Left forelimb (tissue), 1 donor: ENCODE data around the gene NDC1.
"Not testable (repeated sequence)": the region's sequence is repeated elsewhere in the genome, so short reads cannot be mapped to it uniquely, and the experiment has no call there.

Experiments
- DNase-seq: peaks from one replicate; pipeline ENCODE4 v3.0.0-alpha.2; 2018; ENCODE audit warnings: low spot score

Gene NDC1, protein sequence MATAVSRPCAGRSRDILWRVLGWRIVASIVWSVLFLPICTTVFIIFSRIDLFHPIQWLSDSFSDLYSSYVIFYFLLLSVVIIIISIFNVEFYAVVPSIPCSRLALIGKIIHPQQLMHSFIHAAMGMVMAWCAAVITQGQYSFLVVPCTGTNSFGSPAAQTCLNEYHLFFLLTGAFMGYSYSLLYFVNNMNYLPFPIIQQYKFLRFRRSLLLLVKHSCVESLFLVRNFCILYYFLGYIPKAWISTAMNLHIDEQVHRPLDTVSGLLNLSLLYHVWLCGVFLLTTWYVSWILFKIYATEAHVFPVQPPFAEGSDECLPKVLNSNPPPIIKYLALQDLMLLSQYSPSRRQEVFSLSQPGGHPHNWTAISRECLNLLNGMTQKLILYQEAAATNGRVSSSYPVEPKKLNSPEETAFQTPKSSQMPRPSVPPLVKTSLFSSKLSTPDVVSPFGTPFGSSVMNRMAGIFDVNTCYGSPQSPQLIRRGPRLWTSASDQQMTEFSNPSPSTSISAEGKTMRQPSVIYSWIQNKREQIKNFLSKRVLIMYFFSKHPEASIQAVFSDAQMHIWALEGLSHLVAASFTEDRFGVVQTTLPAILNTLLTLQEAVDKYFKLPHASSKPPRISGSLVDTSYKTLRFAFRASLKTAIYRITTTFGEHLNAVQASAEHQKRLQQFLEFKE

DNA sequence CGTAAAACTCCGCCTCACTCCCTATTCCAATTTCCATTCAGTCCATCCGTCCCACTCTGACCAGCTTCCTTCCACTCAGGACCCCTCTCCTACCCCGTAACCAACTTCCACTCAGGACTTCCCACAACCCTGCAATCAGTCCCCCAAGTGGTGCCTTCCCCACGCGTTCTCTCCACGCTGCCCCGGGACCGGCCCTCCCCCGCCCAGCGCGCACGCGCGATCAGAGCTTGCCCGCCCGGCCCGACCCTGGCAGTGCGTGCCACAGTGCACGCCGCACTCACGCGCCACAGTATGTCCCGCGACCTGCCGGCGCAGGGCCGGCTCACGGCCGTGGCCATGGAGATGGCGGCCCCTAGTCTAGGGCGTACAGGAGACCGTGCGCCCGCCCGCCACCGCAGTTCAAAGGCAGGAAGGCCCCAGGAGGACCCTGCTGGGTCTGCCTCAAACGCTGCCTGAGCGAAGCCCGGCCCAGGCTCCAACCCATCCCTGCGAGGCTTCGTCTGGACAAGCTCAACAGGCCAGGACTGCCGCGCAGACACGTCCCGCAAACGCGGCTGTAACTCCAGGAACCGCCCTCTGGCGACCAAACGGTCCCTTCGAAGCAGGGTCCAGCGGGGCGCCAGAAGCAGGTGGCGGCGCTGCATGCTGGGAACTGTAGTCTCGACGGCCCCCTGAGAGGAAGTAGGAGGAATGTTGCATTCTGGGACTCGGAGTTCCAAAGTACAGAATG lies at the start of gene NDC1:
Gene NDC1 (minus strand): TSS at position 373 of the 730 bp plus-strand sequence. CDS start 35 bp downstream, at position 338.
- DNase-seq = peak; percentile 94

DNA sequence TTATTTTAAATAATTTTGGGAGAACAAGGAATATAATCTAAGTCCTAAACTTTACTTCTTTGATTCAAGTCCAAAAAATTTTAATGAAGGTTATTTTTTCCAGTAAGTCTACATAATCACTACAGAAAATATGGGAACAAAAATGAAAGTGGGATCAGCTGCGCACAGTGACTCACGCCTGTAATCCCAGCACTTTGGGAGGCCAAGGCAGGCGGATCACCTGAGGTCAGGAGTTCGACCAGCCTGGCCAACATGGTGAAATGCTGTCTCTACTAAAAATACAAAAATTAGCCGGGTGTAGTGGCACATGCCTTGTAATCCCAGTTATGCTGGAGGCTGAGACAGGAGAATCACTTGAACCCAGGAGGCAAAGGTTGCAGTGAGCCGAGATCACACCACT lies 45.5 kb upstream of the NDC1 start:
- DNase-seq = not testable (repeated sequence)

DNA sequence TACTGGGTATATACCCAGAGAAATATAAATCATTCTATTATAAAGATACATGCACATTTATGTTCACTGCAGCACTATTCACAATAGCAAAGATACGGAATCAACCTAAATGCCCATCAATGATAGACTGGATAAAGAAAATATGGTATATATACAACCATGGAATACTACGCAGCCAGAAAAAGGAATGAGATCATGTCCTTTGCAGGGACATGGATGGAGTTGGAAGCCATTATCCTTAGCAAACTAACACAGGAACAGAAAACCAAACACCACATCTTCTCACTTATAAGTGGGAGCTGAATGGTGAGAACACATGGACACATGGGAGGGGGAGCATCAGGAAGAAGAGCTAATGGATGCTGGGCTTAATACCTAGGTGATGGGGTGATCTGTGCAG lies 43.8 kb upstream of the NDC1 start:
- not testable (repeated sequence) for DNase-seq

DNA sequence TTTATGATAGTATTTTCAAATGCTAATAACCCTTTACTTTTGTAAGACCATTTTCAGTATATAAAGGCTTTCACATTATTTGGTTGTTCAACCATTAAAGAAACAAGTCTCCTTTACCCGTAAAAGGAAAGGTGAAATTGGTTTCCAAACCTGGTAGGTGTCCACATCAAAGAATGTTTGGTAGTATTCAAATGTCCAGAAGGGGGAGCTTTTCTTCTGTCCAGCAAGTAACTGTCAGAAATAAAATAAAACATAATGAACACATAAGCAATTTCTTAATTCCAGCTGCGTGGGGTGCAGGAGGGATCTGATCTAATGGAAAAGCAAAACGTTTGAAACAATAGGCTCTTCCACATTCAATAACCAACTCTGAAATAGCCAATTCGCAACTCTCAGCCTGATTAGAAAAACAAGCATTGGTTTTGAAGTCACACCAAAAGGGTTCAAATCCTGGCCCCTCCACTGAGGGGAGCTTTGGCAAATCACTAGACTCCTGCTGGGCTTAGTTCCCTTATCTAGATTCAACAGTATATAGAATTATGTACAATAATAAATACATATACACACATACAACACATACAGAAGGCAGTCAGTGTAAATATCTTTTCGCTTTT lies 40.5 kb upstream of the NDC1 start:
- no peak for DNase-seq

DNA sequence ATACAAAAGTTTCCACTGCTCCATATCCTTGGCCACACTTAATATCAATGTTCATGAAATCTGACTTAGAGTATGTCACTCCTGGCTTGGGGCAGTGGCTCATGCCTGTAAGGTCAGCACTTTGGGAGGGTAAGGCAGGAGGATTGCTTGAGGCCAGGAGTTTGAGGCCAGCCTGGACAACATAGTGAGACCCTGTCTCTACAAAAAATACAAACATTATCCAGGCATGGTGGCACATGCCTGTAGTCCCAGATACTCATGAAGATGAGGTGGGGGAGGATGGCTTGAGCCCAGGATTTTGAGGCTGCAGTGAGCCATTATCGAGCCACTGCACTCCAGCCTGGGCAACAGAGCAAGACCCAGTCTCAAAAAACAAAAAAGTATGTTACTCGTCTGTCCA lies 37.1 kb upstream of the NDC1 start:
- DNase-seq = not testable (repeated sequence)

DNA sequence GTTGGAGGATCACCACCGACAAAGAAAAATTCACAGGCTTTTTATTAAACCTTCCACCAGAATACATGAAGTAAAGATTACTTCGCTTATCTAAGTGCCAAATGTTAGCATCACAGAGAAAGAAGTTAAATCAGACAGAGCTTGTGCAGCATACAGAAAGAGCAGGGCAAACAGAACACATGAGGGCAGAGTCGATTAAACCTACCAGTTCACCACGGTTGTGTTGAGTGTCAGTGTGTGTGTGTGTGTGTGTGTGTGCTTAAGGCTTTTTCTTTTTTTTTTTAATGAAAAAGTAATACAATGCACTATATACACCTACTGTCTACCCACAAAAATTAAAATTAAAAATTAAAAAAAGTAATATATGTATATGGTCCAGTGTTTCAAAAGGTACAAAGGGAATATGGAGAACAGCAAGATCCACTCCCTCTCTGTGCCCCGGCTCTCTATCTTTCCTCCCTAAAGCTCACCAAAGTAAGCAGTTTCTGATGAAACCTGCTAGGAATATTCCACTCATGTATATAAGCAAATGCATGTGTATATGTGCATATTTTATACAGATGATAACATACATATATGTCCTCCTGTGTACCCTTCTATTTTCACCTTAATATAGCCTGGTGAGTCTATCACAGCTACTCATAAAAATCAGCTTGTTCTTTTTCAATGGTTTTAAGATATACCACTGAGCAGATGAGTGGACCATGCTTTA lies 33.8 kb upstream of the NDC1 start:
- DNase-seq = no peak

DNA sequence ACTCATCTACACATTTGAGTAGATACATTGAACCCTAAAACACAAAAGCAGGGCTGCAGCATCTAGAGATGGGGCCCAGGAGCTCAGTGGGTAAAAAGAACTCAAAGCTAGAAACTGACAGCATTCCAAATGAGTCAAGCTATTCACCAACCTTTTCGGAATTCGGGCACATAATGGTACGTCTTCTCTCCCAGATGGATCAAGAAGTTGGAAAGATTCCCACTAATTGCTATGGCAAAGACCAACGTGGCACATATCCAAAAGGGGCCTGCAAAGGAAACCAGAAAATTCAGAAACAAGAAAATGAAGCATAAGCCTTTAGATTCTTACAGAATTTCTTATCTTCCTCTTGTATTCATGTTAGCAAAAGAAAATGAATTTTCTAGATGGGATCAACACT lies 33.1 kb upstream of the NDC1 start:
- DNase-seq = no peak

DNA sequence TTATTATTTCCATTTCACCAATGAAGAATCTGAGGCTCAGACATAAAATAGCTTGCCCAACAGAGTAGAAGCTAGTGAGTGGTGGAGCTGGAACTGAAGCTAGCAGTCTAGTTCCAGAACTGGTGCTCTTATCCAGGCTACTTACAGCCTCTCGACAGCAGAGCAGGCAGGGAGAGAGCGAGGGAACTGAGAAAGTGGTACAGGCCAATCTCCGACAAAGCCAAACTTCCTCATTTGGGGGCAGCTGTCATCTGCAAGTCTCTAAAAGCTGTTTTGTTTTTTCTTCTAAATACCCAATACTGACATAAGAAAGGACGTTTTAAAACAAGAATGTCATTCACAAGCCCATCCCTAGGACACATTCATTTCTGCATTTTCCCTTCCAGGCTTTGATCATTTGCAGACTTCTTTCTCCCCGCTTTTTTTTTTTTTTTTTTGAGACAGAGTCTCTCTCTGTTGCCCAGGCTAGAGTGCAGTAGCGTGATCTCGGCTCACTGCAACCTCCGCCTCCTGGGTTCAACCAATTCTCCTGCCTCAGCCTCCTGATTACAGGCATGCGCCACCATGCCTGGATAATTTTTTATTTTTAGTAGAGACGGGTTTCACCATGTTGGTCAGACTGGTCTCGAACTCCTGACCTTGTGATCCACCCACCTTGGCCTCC lies 31.5 kb upstream of the NDC1 start:
- DNase-seq = no peak

DNA sequence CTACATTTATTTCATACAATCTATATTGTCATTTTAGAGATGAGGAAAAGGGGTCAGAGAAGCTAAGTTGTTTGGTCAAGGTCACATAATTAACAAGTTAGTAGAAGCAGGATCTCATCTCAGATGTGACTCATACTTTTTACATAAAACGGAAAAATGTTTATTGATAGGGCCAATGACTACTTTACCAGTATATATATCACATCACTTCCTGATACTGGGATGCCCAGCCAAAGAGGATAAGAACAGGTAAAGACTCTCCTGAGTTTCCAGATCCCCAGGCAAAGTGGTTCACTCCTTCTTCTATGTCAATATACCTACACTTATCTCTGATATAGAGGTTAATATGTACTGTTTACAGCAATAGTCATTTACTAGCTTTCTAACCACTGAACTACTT lies 30.5 kb upstream of the NDC1 start:
- DNase-seq = no peak

DNA sequence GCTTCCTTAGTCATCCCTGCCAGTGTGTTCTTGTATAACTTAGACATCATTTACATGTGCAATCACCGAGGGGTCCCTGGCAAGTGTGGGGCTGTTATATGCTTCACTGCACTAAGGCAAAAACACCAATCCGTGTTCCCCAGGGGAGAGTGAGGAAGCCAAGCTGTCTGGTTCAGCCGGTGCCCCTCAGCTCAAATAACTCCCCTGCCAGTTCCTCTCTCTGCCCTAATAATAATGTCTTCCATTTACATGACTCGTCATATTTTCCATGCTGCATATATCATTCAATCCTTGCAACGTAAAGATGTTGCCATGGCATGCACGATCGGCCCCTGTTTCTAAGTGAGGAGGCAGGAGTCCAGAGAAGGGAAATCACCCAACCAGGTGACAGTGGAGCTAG lies 24.4 kb upstream of the NDC1 start:
- DNase-seq = no peak

DNA sequence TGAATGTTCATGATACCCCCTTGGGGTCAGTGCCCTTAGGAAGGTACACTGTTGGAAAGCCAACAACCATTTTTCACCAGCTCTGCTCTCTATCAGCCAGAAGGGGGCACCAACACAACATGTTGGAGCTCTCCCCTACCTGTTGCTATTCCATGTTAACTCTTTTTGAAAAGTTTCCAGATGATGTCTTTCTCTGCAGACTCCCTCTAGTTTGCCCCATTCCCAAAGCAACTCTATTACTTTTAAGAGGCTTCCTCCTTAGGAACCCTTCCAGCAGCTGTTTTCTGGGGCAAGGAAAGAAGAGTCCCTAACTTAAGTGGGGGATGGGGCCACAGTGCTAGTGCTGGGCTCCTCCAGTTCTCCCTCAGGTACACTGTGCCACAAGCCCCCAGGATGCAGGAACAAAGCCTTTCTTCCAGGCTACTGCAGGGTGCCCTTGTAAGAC lies 22.9 kb upstream of the NDC1 start:
- no peak for DNase-seq

DNA sequence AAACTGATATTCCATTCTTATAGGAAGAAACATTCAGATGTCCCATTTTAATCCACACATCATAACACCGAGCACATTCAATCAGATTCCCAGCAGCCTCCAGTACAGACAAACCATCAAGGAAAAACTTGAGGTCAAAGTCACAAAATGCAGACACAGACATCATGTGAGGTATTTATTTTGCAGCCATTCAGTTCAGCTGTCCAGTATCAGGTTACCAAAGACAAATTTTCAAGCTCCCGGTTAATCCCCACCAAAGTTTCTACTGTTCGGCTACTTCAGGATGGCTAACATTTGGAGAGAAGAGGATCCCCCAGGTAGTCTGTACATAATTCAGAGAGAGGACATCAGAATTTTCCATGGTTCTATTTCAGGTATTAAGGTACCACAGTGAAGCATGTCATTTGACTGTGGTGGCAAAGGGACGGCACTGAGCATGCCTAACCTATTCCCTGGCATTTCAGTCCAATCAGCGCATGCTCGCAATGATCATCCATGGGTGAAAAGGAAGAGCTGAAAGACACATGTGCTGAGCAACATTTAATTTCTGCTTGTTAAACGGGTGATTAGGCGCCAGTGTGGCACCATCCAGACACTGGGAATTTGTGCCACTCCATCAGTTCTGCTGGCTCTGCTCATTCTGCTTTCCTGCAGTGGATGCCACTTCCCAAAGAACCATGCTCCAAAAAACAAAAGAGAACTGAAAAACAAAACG lies 13.6 kb upstream of the NDC1 start:
- DNase-seq = no peak

DNA sequence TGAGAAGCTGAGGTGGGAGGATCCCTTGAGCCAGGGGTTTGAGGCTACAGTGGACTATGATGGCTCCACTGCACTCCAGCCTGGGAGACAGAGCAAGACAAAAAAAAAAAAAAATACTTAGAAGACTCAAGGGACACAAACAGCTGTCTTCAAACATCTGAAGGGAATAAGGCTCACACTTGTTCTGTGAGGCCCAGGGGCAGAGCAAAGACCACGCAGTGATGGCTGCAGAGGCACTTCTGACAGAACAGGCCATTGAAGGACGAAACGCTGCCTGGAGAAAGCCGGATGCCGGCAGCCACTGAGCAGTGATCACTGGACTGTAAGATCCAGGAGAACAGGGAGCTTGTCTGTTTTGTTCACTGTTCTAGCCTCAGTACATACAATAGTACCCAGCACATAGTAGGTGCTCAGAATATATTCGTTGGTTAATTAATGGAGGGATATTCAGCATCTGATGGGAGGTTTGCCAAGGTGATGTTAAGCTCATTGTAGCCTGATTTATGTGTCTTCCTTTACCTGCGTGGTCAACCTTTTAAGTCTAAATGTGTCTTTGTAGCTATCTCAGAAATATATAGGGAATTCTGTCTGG lies 12.1 kb upstream of the NDC1 start:
- DNase-seq = no peak

DNA sequence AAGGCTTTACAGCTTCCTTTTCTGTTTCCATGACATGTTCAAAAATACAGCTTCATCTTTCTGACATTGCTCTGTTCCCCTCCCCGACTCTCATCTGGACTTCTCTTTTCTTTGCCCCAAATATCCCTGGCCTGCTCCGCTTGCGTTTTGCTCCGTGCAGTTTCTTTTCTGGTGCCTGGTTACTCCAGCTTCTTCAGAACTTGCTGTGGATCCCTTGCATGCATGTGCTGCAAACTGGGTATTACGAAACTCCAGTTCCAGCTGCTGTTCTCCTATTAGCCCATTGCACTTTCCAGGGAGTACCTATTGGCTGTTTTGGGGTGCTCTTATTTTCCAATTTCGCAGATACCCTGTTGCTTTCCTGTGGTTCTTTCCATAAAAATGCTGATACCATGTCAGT lies 9.9 kb upstream of the NDC1 start:
- DNase-seq = no peak

DNA sequence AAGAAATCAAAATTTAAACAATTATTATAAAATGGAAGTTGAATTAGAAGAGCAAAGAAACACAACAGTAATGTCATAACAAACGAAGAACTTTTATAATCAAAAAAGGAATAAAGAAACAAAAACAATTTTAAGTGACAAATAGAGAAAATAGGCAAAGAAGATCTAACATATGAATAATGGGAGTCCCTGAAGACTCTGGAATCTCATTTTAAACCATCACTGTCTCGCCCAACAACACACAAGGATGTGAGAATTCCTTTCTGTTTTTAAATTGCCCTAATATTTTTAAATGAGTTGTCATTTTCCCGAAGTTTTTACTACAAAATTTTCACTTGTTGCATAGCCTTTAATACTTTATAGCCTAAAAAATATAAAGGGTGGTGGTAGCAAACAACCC lies 4.3 kb upstream of the NDC1 start:
- DNase-seq = no peak

DNA sequence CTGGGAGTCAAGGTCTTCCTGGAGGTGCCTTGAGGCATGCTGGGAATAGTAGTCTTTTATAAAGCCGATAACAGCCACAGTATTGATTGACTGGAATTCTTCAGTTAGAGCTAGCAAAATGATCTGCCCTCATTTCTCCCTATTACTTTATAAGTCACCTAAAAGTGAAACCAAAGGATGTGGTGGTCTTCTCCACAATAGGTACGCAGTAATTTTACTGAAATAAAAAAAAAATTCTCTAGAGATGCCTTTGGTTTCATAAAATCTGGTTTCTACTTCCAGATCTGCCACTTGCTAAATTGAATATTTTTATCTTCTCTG lies 518 bp upstream of the NDC1 start:
- DNase-seq = no peak

DNA sequence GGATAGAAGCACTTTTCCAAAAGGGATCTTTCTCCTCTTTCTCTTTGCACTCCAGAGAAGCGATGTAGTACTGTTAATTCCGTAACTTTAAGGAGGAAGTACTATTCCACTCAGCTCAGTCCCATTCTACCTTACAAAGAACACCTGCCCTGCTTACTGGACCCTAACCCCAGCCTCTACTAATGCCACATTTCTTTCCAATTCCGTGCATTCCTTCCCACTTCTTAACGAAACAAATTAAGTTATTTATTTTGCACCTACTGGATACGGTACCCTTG lies 511 bp downstream of the NDC1 start:
- no peak for DNase-seq

DNA sequence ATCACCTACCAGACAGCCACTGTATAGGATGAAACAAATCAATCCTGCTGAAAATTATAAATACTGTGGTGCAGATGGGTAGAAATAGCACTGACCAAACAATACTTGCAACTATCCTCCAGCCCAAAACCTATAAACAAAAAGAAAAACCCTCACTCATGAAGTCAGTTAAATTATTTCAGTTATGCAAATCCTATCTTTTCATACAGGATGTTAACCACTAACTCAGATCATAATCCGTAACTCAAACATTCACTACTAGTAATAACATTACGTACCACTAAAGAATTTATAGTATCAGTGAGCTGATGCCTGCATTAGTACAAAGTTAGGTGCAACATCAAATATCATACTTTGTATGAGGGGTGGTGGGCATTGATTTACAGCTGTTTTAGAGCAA lies 2.6 kb downstream of the NDC1 start:
- DNase-seq = no peak

DNA sequence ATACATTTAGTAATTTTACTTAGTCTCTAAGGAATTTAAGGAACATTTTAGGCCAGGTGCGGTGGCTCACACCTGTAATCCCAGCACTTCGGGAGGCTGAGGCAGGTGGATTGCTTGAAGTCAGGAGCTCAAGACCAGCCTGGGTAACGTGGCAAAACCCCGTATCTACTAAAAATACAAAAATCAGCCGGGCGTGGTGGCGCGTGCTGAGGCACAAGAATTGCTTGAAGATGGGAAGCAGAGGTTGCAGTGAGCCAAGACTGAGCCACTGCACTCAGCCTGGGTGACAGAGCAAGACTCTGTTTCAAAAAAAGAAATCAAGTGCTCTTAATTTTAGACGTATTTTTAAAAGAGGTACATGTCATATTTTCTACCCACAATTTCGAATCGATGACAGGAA lies 3.3 kb downstream of the NDC1 start:
- DNase-seq = no peak

DNA sequence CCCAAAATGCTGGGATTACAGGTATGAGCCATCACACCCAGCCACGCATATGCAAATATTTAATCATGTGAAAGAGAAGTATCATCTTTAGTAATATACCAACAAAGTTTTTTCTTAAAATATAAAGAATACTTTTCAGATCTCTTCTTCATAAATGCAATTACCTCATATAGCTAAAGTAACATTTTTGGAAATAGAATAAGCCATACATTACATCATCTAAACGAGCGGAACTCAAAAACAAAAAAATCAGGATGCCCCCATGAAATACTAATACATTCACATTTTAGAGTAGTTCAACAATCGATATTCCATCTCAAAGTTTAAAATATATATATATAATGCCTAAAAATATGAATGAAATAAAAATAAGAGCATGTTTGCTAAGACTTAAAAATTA lies 4.7 kb downstream of the NDC1 start:
- no peak for DNase-seq

DNA sequence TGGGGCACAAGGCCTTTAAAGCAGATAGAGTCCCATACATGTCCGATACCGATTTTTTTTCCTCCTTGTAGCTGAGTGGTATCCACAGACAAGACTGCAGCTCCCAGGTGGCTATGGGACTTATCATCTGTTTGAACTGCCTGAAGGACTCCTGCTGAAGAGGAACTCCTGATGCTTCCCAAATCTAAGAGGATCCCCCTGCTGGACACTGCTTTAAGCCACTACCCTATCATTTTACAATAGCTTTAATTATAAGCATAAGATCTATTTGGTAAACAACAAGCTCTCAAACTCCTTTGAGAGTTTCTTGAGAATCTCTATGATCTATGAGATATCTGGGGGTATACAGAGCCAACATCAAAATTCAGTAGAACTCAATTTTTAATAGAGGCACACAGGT lies 11.7 kb downstream of the NDC1 start:
- no peak for DNase-seq
